ENCODE results near the gene REPIN1. TPM values are rescaled to one million over a fixed set of nuclear protein-coding genes. Genes with fewer than 3 reads are reported as not detected.

Gene REPIN1
- polyA plus RNA-seq, 1 of the 3 experiments (the other 2 are of a cell fraction): 91.6 TPM

DNA sequence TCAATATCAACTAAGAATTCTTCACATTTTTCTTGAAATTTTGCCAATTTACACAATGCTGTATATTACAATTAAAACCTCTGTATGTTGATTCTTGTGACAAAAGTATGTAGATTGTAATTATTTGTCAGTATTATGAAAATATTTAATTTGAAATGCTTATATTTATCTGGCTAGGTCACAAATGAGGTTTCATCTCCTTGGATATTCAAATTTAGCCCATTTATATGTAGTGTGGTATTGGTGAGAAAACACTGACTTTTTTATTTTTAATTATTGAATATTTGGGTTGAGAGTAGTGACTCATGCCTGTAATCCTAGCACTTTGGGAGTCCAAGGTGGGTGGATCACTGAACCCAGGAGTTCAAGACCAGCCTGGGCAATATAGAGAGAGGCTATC lies 24.3 kb upstream of the REPIN1 start:
- POLR2A ChIA-PET: no interaction called here
- Histone ChIP-seq H3K4me1 (ENCODE audit: control insufficient read depth in 1 of 2, insufficient read depth in 2 of 2, low read depth in 1 of 2, low read length in 1 of 2) (no peaks in the 10 kb centered on the region; a peak in 1 of 4 replicates), H3K4me2 (no peak overlapping the region), H4K20me1 (ENCODE audit: insufficient read depth) (no peaks in the 10 kb centered on the region), H3K79me2 (ENCODE audit: insufficient read depth) (no peaks in the 10 kb centered on the region), H2AFZ (ENCODE audit: low read depth) (no peak overlapping the region), H3F3A (replicated peaks; ENCODE audit: insufficient read depth) (no peaks in the 10 kb centered on the region), H3K4me3 (ENCODE audit: low read depth in 2 of 2, low read length in 1 of 2) (no peak overlapping the region), H3K9me3 (no peaks in the 10 kb centered on the region), H3K27me3 (ENCODE audit: insufficient read depth) (peaks cover 8% of the 10 kb centered on the region; the same call in 1 of the 2 replicates), H3K9ac (no peak overlapping the region), H3K36me3 (replicated peaks in 1 of 2; ENCODE audit: control insufficient read depth in 1 of 2, insufficient read depth in 2 of 2, low read length in 1 of 2) (no peaks in the 10 kb centered on the region), H3K27ac (ENCODE audit: low read depth in 2 of 2, low read length in 1 of 2) (no peak overlapping the region), H3K9me2 (no peaks in the 10 kb centered on the region)
- TF ChIP-seq PBX3 (IDR thresholded peaks at IDR 0.05): no peak
- no peak for TF ChIP-seq IRF3 (IDR thresholded peaks at IDR 0.05; ENCODE audit: low read depth, low read length)
- TF ChIP-seq FOSL2 (IDR thresholded peaks at IDR 0.05; ENCODE audit: borderline replicate concordance, low read depth): no peak
- TF ChIP-seq EP300 (IDR thresholded peaks at IDR 0.05; ENCODE audit: borderline replicate concordance in 1 of 2, low read depth in 1 of 2, low read length in 1 of 2): no peak
- TF ChIP-seq GATA2 (CRISPR knock-in tag; IDR thresholded peaks at IDR 0.05): no peak
- no peak for TF ChIP-seq POLR2AphosphoS5 (IDR thresholded peaks at IDR 0.05; ENCODE audit: low read depth, low read length)
- TF ChIP-seq RAD21 (IDR thresholded peaks at IDR 0.05; ENCODE audit: low read length): no peak
- TF ChIP-seq, protein P1, sequence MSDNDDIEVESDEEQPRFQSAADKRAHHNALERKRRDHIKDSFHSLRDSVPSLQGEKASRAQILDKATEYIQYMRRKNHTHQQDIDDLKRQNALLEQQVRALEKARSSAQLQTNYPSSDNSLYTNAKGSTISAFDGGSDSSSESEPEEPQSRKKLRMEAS (IDR thresholded peaks at IDR 0.05; ENCODE audit: low read depth): no peak
- TF ChIP-seq FOXJ3 (CRISPR knock-in tag; IDR thresholded peaks at IDR 0.05): no peak
- TF ChIP-seq ZBTB33 (IDR thresholded peaks at IDR 0.05; ENCODE audit: borderline replicate concordance, low read depth): no peak
- TF ChIP-seq CTCF (IDR thresholded peaks at IDR 0.05): no peak
- TF ChIP-seq TEAD4 (IDR thresholded peaks at IDR 0.05; ENCODE audit: borderline replicate concordance, insufficient read depth): no peak
- TF ChIP-seq NRF1 (IDR thresholded peaks at IDR 0.05; ENCODE audit: low read depth, low read length): no peak
- no peak for TF ChIP-seq SMC3 (IDR thresholded peaks at IDR 0.05; ENCODE audit: low read depth, low read length)
- TF ChIP-seq GABPA (IDR thresholded peaks at IDR 0.05; ENCODE audit: low read depth): no peak
- no peak for TF ChIP-seq USF2 (IDR thresholded peaks at IDR 0.05; ENCODE audit: borderline replicate concordance, low read depth, low read length)
- TF ChIP-seq TAF1 (IDR thresholded peaks at IDR 0.05; ENCODE audit: borderline replicate concordance, low read depth, low read length): no peak
- DNase-seq: no peak
- CTCF ChIA-PET: interaction anchor here (0.7 to 2.0 kb wide), 3 partner anchors 12 to 74 kb away, joined by 3 to 10 read pairs (median 4); no protein-coding TSS in a partner anchor
